ENCODE measurements around the gene KCNQ1. TPM values are rescaled to one million over a fixed set of nuclear protein-coding genes. Genes with fewer than 3 reads are reported as not detected.
A peak's percentile ranks its signal among the peaks of the same experiment; 100 is the strongest.

KCNQ1 gene
- total RNA-seq, 1 experiment from 2014 or later: 2.3 TPM

- Histone ChIP-seq H3K79me1 (ENCODE audit: insufficient read depth, low read depth, low read length, poor library complexity, severe bottlenecking) (no peaks in the 10 kb centered on the region), H4K8ac (replicated peaks; ENCODE audit: insufficient read length, low read depth, low read length) (no peak overlapping the region), H4K5ac (ENCODE audit: insufficient read length, low read depth, low read length) (no peak overlapping the region), H2BK5ac (ENCODE audit: insufficient read length, low read length) (no peak overlapping the region), H2BK120ac (ENCODE audit: low read depth, low read length, poor library complexity, severe bottlenecking) (no peak overlapping the region), H3K4me1 (ENCODE audit: insufficient read depth, low read length) (no peaks in the 10 kb centered on the region), H3K4ac (ENCODE audit: low read depth, low read length) (no peak overlapping the region), H3K27ac (ENCODE audit: insufficient read length, low read depth, low read length) (no peak overlapping the region), H2BK12ac (ENCODE audit: insufficient read length, low read depth, low read length) (no peak overlapping the region), H4K91ac (ENCODE audit: insufficient read length, low read depth, low read length) (no peak overlapping the region), H2AFZ (ENCODE audit: low read length) (no peak overlapping the region), H3T11ph (ENCODE audit: low read length) (no peak overlapping the region), H3K23me2 (ENCODE audit: insufficient read length, low read depth, low read length, poor library complexity, severe bottlenecking) (no peaks in the 10 kb centered on the region), H3K9me3 (ENCODE audit: control insufficient read depth, low read depth, low read length) (peaks cover 68% of the 10 kb centered on the region), H3K14ac (ENCODE audit: insufficient read depth, low read length) (no peak overlapping the region), H3K79me2 (ENCODE audit: insufficient read depth, low read length) (no peaks in the 10 kb centered on the region), H3K18ac (ENCODE audit: insufficient read length, low read depth, low read length) (no peak overlapping the region), H2BK15ac (ENCODE audit: low read depth, low read length) (no peak overlapping the region), H4K20me1 (ENCODE audit: control insufficient read depth, insufficient read depth, insufficient read length) (no peaks in the 10 kb centered on the region), H2BK20ac (ENCODE audit: low read depth, low read length, poor library complexity, severe bottlenecking) (no peak overlapping the region), H3K27me3 (ENCODE audit: insufficient read depth, low read length) (peaks cover 10% of the 10 kb centered on the region; the same call in 1 of the 2 replicates), H3K56ac (ENCODE audit: insufficient read length, low read depth, low read length) (no peak overlapping the region), H3K4me2 (ENCODE audit: insufficient read depth, insufficient read length, low read length) (no peak overlapping the region), H3K9ac (ENCODE audit: extremely low read depth, insufficient read length, low read length) (no peak overlapping the region), H2AK5ac (ENCODE audit: insufficient read length, low read length) (no peak overlapping the region), H3K23ac (ENCODE audit: insufficient read length, low read depth, low read length) (no peak overlapping the region)
- Mint-ChIP-seq H3K9me3 (peaks cover 89 to 98% of the 10 kb centered on the region in 2 experiments), H3K4me3 (no peak overlapping the region), H3K4me1 (peaks cover 5 to 10% of the 10 kb centered on the region in 2 experiments; a peak in 3 of 4 replicates), H3K36me3 (ENCODE audit: insufficient read depth in 1 of 3, low read depth in 3 of 3) (peaks cover 41 to 60% (median 47%) of the 10 kb centered on the region in 3 experiments), H3K27me3 (ENCODE audit: low read depth) (peaks cover 93% of the 10 kb centered on the region), H3K27ac (peak overlapping the region in 1 of 3 experiments; percentile 37; a peak in 1 of 7 replicates)
- DNase-seq: no peak
- no CpG with 5 or more reads among the region's 16 CpGs for WGBS (ENCODE audit: extremely low coverage, insufficient read length, low lambda C conversion rate)
- TF ChIP-seq CTCF (conservative IDR thresholded peaks at IDR 0.05): no peak
These were observed 209.3 kb downstream of the KCNQ1 start for GRCh38 chr11:2653930-2654739.

All from H9 (cell line).